SK-N-SH treated with all-trans-retinoic acid at 6 μM for 48 hours (cell line): ENCODE measurements around the gene CTIF.

Experiments used
- ATAC-seq: fragments of 200-7000 bp; cut with Tn5 transposase; 3 replicates; pipeline ENCODE4 v1.9.1; 2020; ENCODE audit warnings: mild to moderate bottlenecking, moderate library complexity
- ARNTL ChIP-seq: fragments of 450-650 bp; formaldehyde crosslinking; IDR thresholded peaks from 2 replicates; pipeline ENCODE4 v1.5.0; 2020; ENCODE audit warnings: low read depth, mild to moderate bottlenecking, moderate library complexity, borderline replicate concordance
- BACH2 ChIP-seq: fragments of 250-450 bp; sonication (Bioruptor Pico); IDR thresholded peaks from 2 replicates; pipeline ENCODE4 v1.9.0; 2021; ENCODE audit warnings: mild to moderate bottlenecking, borderline replicate concordance
- CREB5 ChIP-seq: fragments of 250-450 bp; sonication (Bioruptor Pico); IDR thresholded peaks from 2 replicates; pipeline ENCODE4 v1.5.1; 2020; ENCODE audit warnings: low read depth, mild to moderate bottlenecking, moderate library complexity
- CSDC2 ChIP-seq: fragments of 250-450 bp; sonication (Bioruptor Pico); IDR thresholded peaks from 2 replicates; pipeline ENCODE4 v1.5.0; 2020; ENCODE audit warnings: mild to moderate bottlenecking, moderate library complexity
- GLIS3 ChIP-seq: fragments of 250-450 bp; sonication (Bioruptor Pico); IDR thresholded peaks from 2 replicates; pipeline ENCODE4 v1.5.0; 2020; ENCODE audit warnings: mild to moderate bottlenecking, moderate library complexity
- ISL1 ChIP-seq: fragments of 250-450 bp; sonication (Bioruptor Pico); IDR thresholded peaks from 2 replicates; pipeline ENCODE4 v2.1.2; 2022; ENCODE audit warnings: mild to moderate bottlenecking, moderate library complexity
- OSR1 ChIP-seq: fragments of 250-450 bp; sonication (Bioruptor Pico); IDR thresholded peaks from 2 replicates; pipeline ENCODE4 v1.8.0; 2022; ENCODE audit warnings: moderate library complexity, mild to moderate bottlenecking, inconsistent platforms
- PATZ1 ChIP-seq: fragments of 250-450 bp; sonication (Bioruptor Pico); IDR thresholded peaks from 2 replicates; pipeline ENCODE4 v1.8.0; 2020; ENCODE audit warnings: mild to moderate bottlenecking, moderate library complexity, borderline replicate concordance
- RARB ChIP-seq: fragments of 250-450 bp; sonication (Bioruptor Pico); IDR thresholded peaks from 2 replicates; pipeline ENCODE4 v1.8.0; 2021; ENCODE audit warnings: mild to moderate bottlenecking, moderate library complexity
- TCF4 ChIP-seq: fragments of 250-450 bp; sonication (Bioruptor Pico); IDR thresholded peaks from 2 replicates; pipeline ENCODE4 v1.8.0; 2021; ENCODE audit warnings: mild to moderate bottlenecking, moderate library complexity, borderline replicate concordance
- TOX ChIP-seq: fragments of 250-450 bp; sonication (Bioruptor Pico); IDR thresholded peaks from 2 replicates; pipeline ENCODE4 v1.8.0; 2021; ENCODE audit warnings: mild to moderate bottlenecking, moderate library complexity, borderline replicate concordance
- TSHZ2 ChIP-seq: fragments of 250-450 bp; sonication (Bioruptor Pico); IDR thresholded peaks from 2 replicates; pipeline ENCODE4 v1.5.0; 2020; ENCODE audit warnings: mild to moderate bottlenecking, moderate library complexity
- ZC3H10 ChIP-seq: fragments of 250-450 bp; sonication (Bioruptor Pico); IDR thresholded peaks from 2 replicates; pipeline ENCODE4 v1.5.1; 2021; ENCODE audit warnings: mild to moderate bottlenecking, moderate library complexity
- ZFP3 ChIP-seq: fragments of 250-450 bp; sonication (Bioruptor Pico); IDR thresholded peaks from 2 replicates; pipeline ENCODE4 v1.5.0; 2020; ENCODE audit warnings: mild to moderate bottlenecking, moderate library complexity
- ZFP30 ChIP-seq: fragments of 450-650 bp; formaldehyde crosslinking; IDR thresholded peaks from 2 replicates; pipeline ENCODE4 v1.5.0; 2022; ENCODE audit warnings: mild to moderate bottlenecking, moderate library complexity
- ZNF565 ChIP-seq: fragments of 450-650 bp; formaldehyde crosslinking; conservative IDR thresholded peaks from 2 replicates; pipeline ENCODE4 v1.5.0; 2020; ENCODE audit warnings: low read depth, mild to moderate bottlenecking, moderate library complexity
- ZNF70 ChIP-seq: fragments of 450-650 bp; formaldehyde crosslinking; IDR thresholded peaks from 2 replicates; pipeline ENCODE4 v1.5.0; 2020; ENCODE audit warnings: mild to moderate bottlenecking, moderate library complexity
- ZNF8 ChIP-seq: fragments of 450-650 bp; formaldehyde crosslinking; IDR thresholded peaks from 2 replicates; pipeline ENCODE4 v1.5.0; 2020; ENCODE audit warnings: mild to moderate bottlenecking, moderate library complexity

CTIF gene

GRCh38 chr18:48531082-48531403 lies 7.8 kb upstream of the CTIF start:
- ATAC-seq = no peak

GRCh38 chr18:48531908-48532307 lies 6.9 kb upstream of the CTIF start:
- no peak for ATAC-seq

More at GRCh38 chr18:48531082-48531403, 7.8 kb upstream of the CTIF start:
- TF ChIP-seq ARNTL (CRISPR knock-in tag) (no peak), ZNF70 (no peak), CREB5 (CRISPR knock-in tag) (no peak), TOX (no peak), RARB (CRISPR knock-in tag) (no peak), ISL1 (CRISPR knock-in tag) (no peak)

GRCh38 chr18:48533340-48534070 lies 5.3 kb upstream of the CTIF start:
- ATAC-seq = no peak
- TF ChIP-seq ZNF565 (CRISPR knock-in tag) (no peak), TCF4 (no peak), ZFP3 (CRISPR knock-in tag) (no peak), ZC3H10 (CRISPR knock-in tag) (no peak), TOX (no peak), OSR1 (CRISPR knock-in tag) (no peak), GLIS3 (no peak), ARNTL (CRISPR knock-in tag) (no peak), CREB5 (CRISPR knock-in tag) (no peak), CSDC2 (no peak), ZNF8 (CRISPR knock-in tag) (no peak), TSHZ2 (CRISPR knock-in tag) (no peak), BACH2 (CRISPR knock-in tag) (no peak)

More at GRCh38 chr18:48531908-48532307, 6.9 kb upstream of the CTIF start:
- TF ChIP-seq CSDC2 (no peak), GLIS3 (no peak), ISL1 (CRISPR knock-in tag) (no peak), ARNTL (CRISPR knock-in tag) (no peak), ZFP30 (CRISPR knock-in tag) (no peak), ZNF565 (CRISPR knock-in tag) (no peak), RARB (CRISPR knock-in tag) (no peak), CREB5 (CRISPR knock-in tag) (no peak), BACH2 (CRISPR knock-in tag) (no peak), OSR1 (CRISPR knock-in tag) (no peak)

GRCh38 chr18:48534364-48534763 lies 4.5 kb upstream of the CTIF start:
- ATAC-seq = no peak
- no peak for TF ChIP-seq ZNF70
- TF ChIP-seq, all 23 proteins: peak for 0

- TF ChIP-seq RARB (CRISPR knock-in tag) (no peak), OSR1 (CRISPR knock-in tag) (no peak), TSHZ2 (CRISPR knock-in tag) (no peak), ZNF565 (CRISPR knock-in tag) (no peak), PATZ1 (CRISPR knock-in tag) (no peak)
- no peak for ATAC-seq
Observed at GRCh38 chr18:48535956-48536355, 2.9 kb upstream of the CTIF start.
